Stimulated activated CD8-positive, alpha-beta memory T cell treated with anti-CD3 and anti-CD28 coated beads, Interleukin-15, amount 100 ng/mL, for 4 hours (primary cell): ENCODE results near the gene NCKAP1.
"Not testable (repeated sequence)": the region's sequence is repeated elsewhere in the genome, so short reads cannot be mapped to it uniquely, and the experiment has no call there.

Source experiments
- DNase-seq, 2 donors: peaks; one replicate each; pipeline ENCODE4 v3.0.0-alpha.2; 2020; ENCODE audit warnings: low read depth in 2 of 2

NCKAP1 gene

GRCh38 chr2:183009249-183009899, 28.9 kb downstream of the NCKAP1 start:
- DNase-seq = no peak

GRCh38 chr2:183001948-183002347, 36.3 kb downstream of the NCKAP1 start:
- no peak for DNase-seq

GRCh38 chr2:183000846-183001245, 37.4 kb downstream of the NCKAP1 start:
- no peak for DNase-seq

- no peak for DNase-seq
These were observed 38.8 kb downstream of the NCKAP1 start for GRCh38 chr2:182999348-183000028.

GRCh38 chr2:182994228-182994912, 43.9 kb downstream of the NCKAP1 start:
- DNase-seq = no peak

- DNase-seq = no peak
These were observed 55.3 kb downstream of the NCKAP1 start for GRCh38 chr2:182982941-182983340.

GRCh38 chr2:182981475-182981874, 56.8 kb downstream of the NCKAP1 start:
- DNase-seq = not testable (repeated sequence)

GRCh38 chr2:182980652-182981051, 57.6 kb downstream of the NCKAP1 start:
- no peak for DNase-seq

GRCh38 chr2:182980115-182980514, 58.1 kb downstream of the NCKAP1 start:
- no peak for DNase-seq

GRCh38 chr2:182977463-182977862, 60.8 kb downstream of the NCKAP1 start:
- no peak for DNase-seq

GRCh38 chr2:182973441-182974352, 64.6 kb downstream of the NCKAP1 start:
- DNase-seq = no peak

- DNase-seq = no peak
These were observed 65.7 kb downstream of the NCKAP1 start for GRCh38 chr2:182972548-182972942.

GRCh38 chr2:182971820-182972547, 66.3 kb downstream of the NCKAP1 start:
- no peak for DNase-seq

GRCh38 chr2:182970486-182970885, 67.8 kb downstream of the NCKAP1 start:
- DNase-seq = no peak

GRCh38 chr2:182968493-182968892, 69.8 kb downstream of the NCKAP1 start:
- DNase-seq = no peak

GRCh38 chr2:182966356-182966755, 71.9 kb downstream of the NCKAP1 start:
- DNase-seq = not testable (repeated sequence)

GRCh38 chr2:182962641-182963040, 75.6 kb downstream of the NCKAP1 start:
- no peak for DNase-seq

GRCh38 chr2:182960869-182961268, 77.4 kb downstream of the NCKAP1 start:
- not testable (repeated sequence) for DNase-seq

GRCh38 chr2:182954789-182955188, 83.5 kb downstream of the NCKAP1 start:
- no peak for DNase-seq

- DNase-seq = no peak
These were observed 85.4 kb downstream of the NCKAP1 start for GRCh38 chr2:182952741-182953450.
